Psoas muscle (tissue), 8 donors: Measurements from ENCODE around the gene PACRG. TPM values are rescaled to one million over a fixed set of nuclear protein-coding genes. Genes with fewer than 3 reads are reported as not detected.

Experiments
- ATAC-seq, 4 donors: fragments of 200-7000 bp; cut with Tn5 transposase; one replicate each; pipeline ENCODE4 v1.9.1; 2020; ENCODE audit warnings: moderate library complexity in 3 of 4, mild to moderate bottlenecking in 2 of 4
- DNase-seq, 2 donors: peaks; one replicate each; pipeline ENCODE4 v3.0.0-alpha.2; 2020
- H3K27ac ChIP-seq: fragments of 200-600 bp; one replicate; pipeline ENCODE4 v1.8.0; 2022
- H3K27me3 ChIP-seq, 3 donors: fragments of 200-600 bp in 1 of 3; one replicate each; pipeline versions ENCODE4 v1.6.1 to v1.8.0; 2013 to 2022; ENCODE audit warnings: low read length in 2 of 3, mild to moderate bottlenecking in 2 of 3, moderate library complexity in 1 of 3; ENCODE audit not compliant: insufficient read depth in 3 of 3
- H3K36me3 ChIP-seq, 2 donors: fragments of 200-600 bp in 1 of 2; one replicate each; pipeline versions ENCODE4 v1.6.1 to v1.8.0; 2013 to 2022; ENCODE audit warnings: low read depth in 1 of 2, mild to moderate bottlenecking in 1 of 2, moderate library complexity in 1 of 2; ENCODE audit not compliant: insufficient read depth in 1 of 2
- H3K4me1 ChIP-seq: fragments of 200-600 bp; one replicate; pipeline ENCODE4 v1.8.0; 2022
- H3K4me3 ChIP-seq: fragments of 200-600 bp; one replicate; pipeline ENCODE4 v1.8.0; 2022; ENCODE audit warnings: mild to moderate bottlenecking
- H3K9me3 ChIP-seq: fragments of 200-600 bp; one replicate; pipeline ENCODE4 v1.8.0; 2022
- WGBS, 3 donors: extraction: QIAGEN DNeasy Blood & Tissue Kit; methylation state at CpG; one replicate each; pipeline versions ENCODE4 v1.1.6 to v1.1.7; 2013; 5-methylcytosine and 5-hydroxymethylcytosine counted together
- intact Hi-C, 2 donors: fragments of 100-400 bp; cut with DNase I; formaldehyde crosslinking; loops; one replicate each; pipeline versions ENCODE4 v1.11.0 to v1.14.2; 2022
- polyA plus RNA-seq, 3 donors: library from polyadenylated mRNA; stranded (reverse); fragments of 200-250 nt; gene quantifications; one replicate each; pipeline ENCODE4 v1.2.3, GENCODE V29; 2013
- total RNA-seq, 4 donors: library from RNA; stranded (reverse); fragmentation: NEBNext Ultra II Directional in 2 of 4; extraction: Animal tissue kit (Norgen Biotek cat#: 25700) in 2 of 4; gene quantifications; one replicate each; pipeline versions ENCODE4 v1.2.1 to v1.2.4, GENCODE V29; 2021 to 2023
- TF ChIP-seq, protein P1 (sequence below): fragments of 200-600 bp; IDR thresholded peaks from one replicate; pipeline ENCODE4 v1.8.0; 2022; ENCODE audit warnings: antibody characterized with exemption
- donor health status: healthy with polysubstance abuse.
- donor health status: DM: no; HTN: no; CAD: no; lungs with moderate emphysema.
- donor health status: Bipolar disorder and iron deficiency.
- donor health status: healthy.
- donor health status: DM: yes; HTN: yes; CAD: no.
- donor health status: DM: no; HTN: no; CAD: no.
- donor health status: DM: no; HTN: no; CAD: no.
- donor health status: DM: yes; HTN: yes; CAD: no.

PACRG gene
- total and polyA plus RNA-seq, 7 donors: 0.17 to 3.1 (median 1.8) TPM

DNA sequence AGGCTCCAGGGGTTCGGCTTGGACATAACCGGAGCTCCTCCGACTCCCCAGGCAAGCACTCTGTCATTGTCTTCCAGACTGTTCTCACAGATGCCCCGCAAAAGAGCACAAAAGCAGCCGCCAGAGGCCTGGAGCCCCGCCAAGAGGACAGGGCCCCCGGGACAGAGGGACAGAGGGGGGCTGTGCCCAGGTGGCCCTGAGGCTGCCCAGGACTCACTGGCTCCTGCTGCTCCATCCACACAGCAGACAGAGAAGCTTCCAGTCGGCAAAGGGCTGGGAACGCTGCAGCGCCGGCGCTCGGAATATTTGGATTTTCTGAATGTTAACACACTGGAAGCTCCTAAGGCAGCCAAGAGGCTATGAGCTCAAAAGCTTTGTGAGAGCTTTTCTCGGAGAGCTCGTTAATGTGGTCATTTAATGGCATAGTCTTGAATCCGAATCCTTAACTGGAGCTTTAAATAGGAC is 618.8 kb downstream of the PACRG start:
- Histone ChIP-seq H3K27me3 (no peaks in the 10 kb centered on the region), H3K9me3 (no peaks in the 10 kb centered on the region), H3K27ac (peak overlapping the region; percentile 83), H3K36me3 (no peaks in the 10 kb centered on the region), H3K4me1 (peaks cover 27% of the 10 kb centered on the region), H3K4me3 (peak overlapping the region; percentile 63)
- DNase-seq (no peak), ATAC-seq (peak; percentile 47 to 57 (median 51))
- TF ChIP-seq, protein P1, sequence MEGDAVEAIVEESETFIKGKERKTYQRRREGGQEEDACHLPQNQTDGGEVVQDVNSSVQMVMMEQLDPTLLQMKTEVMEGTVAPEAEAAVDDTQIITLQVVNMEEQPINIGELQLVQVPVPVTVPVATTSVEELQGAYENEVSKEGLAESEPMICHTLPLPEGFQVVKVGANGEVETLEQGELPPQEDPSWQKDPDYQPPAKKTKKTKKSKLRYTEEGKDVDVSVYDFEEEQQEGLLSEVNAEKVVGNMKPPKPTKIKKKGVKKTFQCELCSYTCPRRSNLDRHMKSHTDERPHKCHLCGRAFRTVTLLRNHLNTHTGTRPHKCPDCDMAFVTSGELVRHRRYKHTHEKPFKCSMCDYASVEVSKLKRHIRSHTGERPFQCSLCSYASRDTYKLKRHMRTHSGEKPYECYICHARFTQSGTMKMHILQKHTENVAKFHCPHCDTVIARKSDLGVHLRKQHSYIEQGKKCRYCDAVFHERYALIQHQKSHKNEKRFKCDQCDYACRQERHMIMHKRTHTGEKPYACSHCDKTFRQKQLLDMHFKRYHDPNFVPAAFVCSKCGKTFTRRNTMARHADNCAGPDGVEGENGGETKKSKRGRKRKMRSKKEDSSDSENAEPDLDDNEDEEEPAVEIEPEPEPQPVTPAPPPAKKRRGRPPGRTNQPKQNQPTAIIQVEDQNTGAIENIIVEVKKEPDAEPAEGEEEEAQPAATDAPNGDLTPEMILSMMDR: no peak
- 17 to 33% (median 18%) methylated on average over 16 of the region's 16 CpGs for WGBS, 3 donors
- intact Hi-C loops: no loop called here

DNA sequence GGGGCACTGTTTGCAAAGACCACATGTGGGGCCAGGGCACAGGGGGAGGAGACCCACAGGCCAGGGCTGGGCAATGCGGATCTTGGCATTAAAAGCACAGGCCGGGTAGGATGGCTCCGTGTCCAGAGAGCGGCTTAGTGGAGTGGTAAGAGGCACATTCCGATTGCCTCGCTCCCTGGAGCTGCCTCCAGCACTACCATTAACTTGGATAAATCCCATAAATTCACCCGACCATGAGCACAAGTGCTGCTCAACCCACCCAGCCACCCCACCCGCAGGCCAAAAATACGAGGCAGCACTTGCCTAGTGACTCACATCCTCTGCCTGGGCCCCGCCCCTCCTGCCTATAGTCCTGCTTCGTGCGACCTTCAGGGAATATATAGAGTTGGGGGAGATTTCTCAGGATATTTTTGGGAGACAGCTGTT is 619.3 kb downstream of the PACRG start:
- Histone ChIP-seq H3K36me3 (no peaks in the 10 kb centered on the region), H3K9me3 (no peaks in the 10 kb centered on the region), H3K4me1 (peaks cover 22% of the 10 kb centered on the region), H3K4me3 (peak overlapping the region; percentile 63), H3K27ac (peak overlapping the region; percentile 83), H3K27me3 (no peaks in the 10 kb centered on the region)
- intact Hi-C loops: no loop called here
- DNase-seq (peak; percentile 55 to 78), ATAC-seq (peak; percentile 81 to 87 (median 85))
- TF ChIP-seq, protein P1: no peak
- 31 to 35% (median 33%) methylated on average over 12 of the region's 12 CpGs for WGBS, 3 donors

DNA sequence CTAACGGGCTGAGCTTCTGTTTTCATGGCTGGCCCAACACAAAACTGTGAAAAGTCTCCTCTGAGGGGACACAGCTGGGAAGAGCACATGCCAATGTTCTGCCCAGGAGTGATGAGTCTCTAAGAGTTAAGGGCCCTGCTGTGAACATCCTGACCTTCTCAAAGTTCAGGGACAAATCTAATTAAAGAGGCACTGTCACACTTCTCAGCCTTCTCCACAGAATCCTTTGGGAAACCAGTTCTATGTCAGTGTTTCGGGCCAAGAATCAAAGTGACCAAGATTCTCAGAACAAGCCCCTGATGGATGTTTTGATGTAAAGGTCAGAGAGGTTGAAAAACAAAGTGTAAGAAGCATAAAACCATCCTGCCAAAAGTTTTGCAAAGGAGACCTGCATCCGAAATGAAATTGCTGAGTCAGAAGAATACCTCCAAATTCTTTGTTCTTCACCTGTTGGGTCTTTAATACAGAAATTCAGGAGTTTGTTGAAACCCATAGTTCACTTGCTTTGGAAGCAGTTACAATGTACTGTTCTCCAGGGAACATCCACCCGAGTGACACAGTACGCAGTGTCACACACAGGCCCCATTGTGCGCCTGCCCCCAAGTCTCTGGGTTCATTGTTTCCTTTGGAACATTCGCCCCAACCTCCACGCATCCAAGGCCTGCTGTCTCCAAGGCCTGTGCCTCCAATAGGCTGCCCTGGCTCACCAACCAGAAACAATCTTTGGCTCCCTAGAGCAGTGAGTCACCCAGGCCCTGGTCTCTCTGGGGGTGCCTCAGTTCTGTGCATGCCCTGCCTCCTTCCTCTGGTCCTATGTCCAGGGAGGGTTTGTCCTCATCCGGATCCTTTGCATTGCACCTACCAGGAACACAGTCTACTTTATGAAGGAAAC is 621.3 kb downstream of the PACRG start:
- no peak for DNase-seq
- WGBS, 3 donors: 73 to 88% (median 79%) methylated on average over 9 of the region's 9 CpGs
- intact Hi-C loops: no loop called here
- H3K4me3 ChIP-seq: no peak overlapping the region
- H3K27ac ChIP-seq: peak overlapping the region; percentile 36
- peak in 2 of 4 donors; percentile 26 to 30 for ATAC-seq
- no peaks in the 10 kb centered on the region for H3K27me3 ChIP-seq
- H3K36me3 ChIP-seq: no peaks in the 10 kb centered on the region
- no peaks in the 10 kb centered on the region for H3K9me3 ChIP-seq
- TF ChIP-seq, protein P1: no peak
- peaks cover 19% of the 10 kb centered on the region for H3K4me1 ChIP-seq

DNA sequence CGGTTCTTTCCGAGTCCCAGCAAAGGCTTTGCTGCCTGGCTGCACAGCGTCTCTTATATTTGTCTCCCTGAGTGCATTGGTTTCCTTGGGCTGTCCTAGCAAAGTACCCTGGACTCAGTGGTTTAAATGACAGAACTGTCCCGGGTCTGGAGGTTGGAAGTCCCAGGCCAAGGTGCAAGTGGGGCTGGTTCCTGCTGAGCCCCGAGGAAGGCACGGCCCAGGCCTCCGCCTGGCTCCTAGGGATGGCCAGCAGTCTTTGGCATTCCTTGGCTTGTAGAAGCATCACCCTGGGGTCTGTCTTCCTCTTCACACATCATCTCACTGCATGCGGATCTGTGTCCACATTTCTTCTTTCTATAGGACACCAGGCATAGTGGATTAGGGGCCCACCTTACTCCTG is 621.9 kb downstream of the PACRG start:
- Histone ChIP-seq H3K36me3 (no peaks in the 10 kb centered on the region), H3K4me3 (no peak overlapping the region), H3K4me1 (peaks cover 23% of the 10 kb centered on the region), H3K9me3 (no peaks in the 10 kb centered on the region), H3K27me3 (no peaks in the 10 kb centered on the region), H3K27ac (no peak overlapping the region)
- DNase-seq: no peak
- 82 to 97% (median 92%) methylated on average over 8 of the region's 8 CpGs for WGBS, 3 donors
- TF ChIP-seq, protein P1: no peak
- intact Hi-C loops: no loop called here
- no peak for ATAC-seq
